ENCODE measurements around the gene NRROS.

NRROS gene

GRCh38 chr3:196673632-196674031 lies 34.1 kb downstream of the NRROS start:
- in situ Hi-C loops (cut with HindIII; ENCODE audit: low sequenced_read_pairs): no loop called here

- in situ Hi-C loops (cut with HindIII; ENCODE audit: low sequenced_read_pairs): no loop called here
Measured at GRCh38 chr3:196677353-196677752, 37.9 kb downstream of the NRROS start.

- in situ Hi-C loops (cut with HindIII; ENCODE audit: low sequenced_read_pairs): no loop called here
Measured at GRCh38 chr3:196677931-196678330, 38.4 kb downstream of the NRROS start.

- in situ Hi-C loops (cut with HindIII; ENCODE audit: low sequenced_read_pairs): loop anchor here (5.0 kb wide), 1 partner anchor 82 kb away; no protein-coding TSS in a partner anchor
Measured at GRCh38 chr3:196684548-196685407, 45.3 kb downstream of the NRROS start.

- in situ Hi-C loops (cut with HindIII; ENCODE audit: low sequenced_read_pairs): loop anchor here (5.0 kb wide), 1 partner anchor 84 kb away; no protein-coding TSS in a partner anchor
Measured at GRCh38 chr3:196686436-196686835, 46.9 kb downstream of the NRROS start.

- in situ Hi-C loops (cut with HindIII; ENCODE audit: low sequenced_read_pairs): loop anchor here (5.0 kb wide), 1 partner anchor 86 kb away; no protein-coding TSS in a partner anchor
Measured at GRCh38 chr3:196688349-196688748, 48.9 kb downstream of the NRROS start.

- in situ Hi-C loops (cut with HindIII; ENCODE audit: low sequenced_read_pairs): loop anchor here (5.0 kb wide), 1 partner anchor 88 kb away; no protein-coding TSS in a partner anchor
Measured at GRCh38 chr3:196689941-196690660, 50.6 kb downstream of the NRROS start.

- in situ Hi-C loops (cut with HindIII; ENCODE audit: low sequenced_read_pairs): no loop called here
Measured at GRCh38 chr3:196691386-196691785, 51.9 kb downstream of the NRROS start.

GRCh38 chr3:196694202-196694638 lies 54.7 kb downstream of the NRROS start:
- in situ Hi-C loops (cut with HindIII; ENCODE audit: low sequenced_read_pairs): no loop called here

- in situ Hi-C loops (cut with HindIII; ENCODE audit: low sequenced_read_pairs): no loop called here
Measured at GRCh38 chr3:196694941-196695848, 55.7 kb downstream of the NRROS start.

GRCh38 chr3:196695849-196696226 lies 56.3 kb downstream of the NRROS start:
- in situ Hi-C loops (cut with HindIII; ENCODE audit: low sequenced_read_pairs): no loop called here

GRCh38 chr3:196697270-196697669 lies 57.8 kb downstream of the NRROS start:
- in situ Hi-C loops (cut with HindIII; ENCODE audit: low sequenced_read_pairs): no loop called here

GRCh38 chr3:196699749-196700148 lies 60.3 kb downstream of the NRROS start:
- in situ Hi-C loops (cut with HindIII; ENCODE audit: low sequenced_read_pairs): no loop called here

GRCh38 chr3:196700801-196701200 lies 61.3 kb downstream of the NRROS start:
- in situ Hi-C loops (cut with HindIII; ENCODE audit: low sequenced_read_pairs): no loop called here

GRCh38 chr3:196706327-196706726 lies 66.8 kb downstream of the NRROS start:
- in situ Hi-C loops (cut with HindIII; ENCODE audit: low sequenced_read_pairs): no loop called here

GRCh38 chr3:196706731-196707130 lies 67.2 kb downstream of the NRROS start:
- in situ Hi-C loops (cut with HindIII; ENCODE audit: low sequenced_read_pairs): no loop called here

- in situ Hi-C loops (cut with HindIII; ENCODE audit: low sequenced_read_pairs): no loop called here
Measured at GRCh38 chr3:196707566-196707965, 68.1 kb downstream of the NRROS start.

- in situ Hi-C loops (cut with HindIII; ENCODE audit: low sequenced_read_pairs): no loop called here
Measured at GRCh38 chr3:196708467-196708866, 69.0 kb downstream of the NRROS start.

Measured in DLD1 (cell line).